IMR-90 (cell line): Measurements from ENCODE around the gene RIPK3. TPM values are rescaled to one million over a fixed set of nuclear protein-coding genes. Genes with fewer than 3 reads are reported as not detected.

Experiments used
- ATAC-seq: fragments of 200-7000 bp; cut with Tn5 transposase; 2 replicates; pipeline ENCODE4 v1.9.1; 2020; ENCODE audit warnings: low read depth, mild to moderate bottlenecking, moderate library complexity
- BruUV-seq: library from RNA; stranded (reverse); fragments of 400-500 nt; replicated peaks from 2 replicates; lab custom pipeline; 2021; lab: Mats Ljungman, UMichigan
- CTCF ChIA-PET: fragments of 300-600 bp; formaldehyde crosslinking; extraction: SDS; loops from one replicate; lab custom pipeline; 2021; ENCODE audit warnings: antibody characterized with exemption; lab: Yijun Ruan, JAX
- POLR2A ChIA-PET: fragments of 300-600 bp; sonication (Branson Sonifier 250); formaldehyde crosslinking; loops from one replicate; lab custom pipeline; 2022; ENCODE audit warnings: antibody characterized with exemption; ENCODE audit not compliant: unreplicated experiment; lab: Charles Lee
- DNase-seq: peaks from one replicate; pipeline ENCODE4 v3.0.0; 2013
- H2AFZ ChIP-seq: replicated peaks from 2 replicates; pipeline ENCODE3; 2013; ENCODE audit warnings: low read length, mild to moderate bottlenecking; ENCODE audit not compliant: poor library complexity
- H2AK5ac ChIP-seq: 2 replicates; pipeline ENCODE4 v1.6.1; 2013; ENCODE audit warnings: low read depth, low read length, inconsistent platforms
- H2AK9ac ChIP-seq: replicated peaks from 2 replicates; pipeline ENCODE3; 2013; ENCODE audit warnings: mild to moderate bottlenecking, low read depth, low read length, moderate library complexity; ENCODE audit not compliant: poor library complexity
- H2BK120ac ChIP-seq: 2 replicates; pipeline ENCODE4 v1.6.1; 2013; ENCODE audit warnings: low read depth, low read length, inconsistent platforms
- H2BK15ac ChIP-seq: 3 replicates; pipeline ENCODE4 v1.6.1; 2013; ENCODE audit warnings: low read depth, low read length, inconsistent platforms
- H2BK20ac ChIP-seq: 2 replicates; pipeline ENCODE4 v1.6.1; 2013; ENCODE audit warnings: low read depth, mild to moderate bottlenecking, inconsistent platforms, low read length, moderate library complexity
- H2BK5ac ChIP-seq: 2 replicates; pipeline ENCODE4 v1.6.1; 2013; ENCODE audit warnings: mild to moderate bottlenecking, low read depth, low read length, inconsistent platforms; ENCODE audit not compliant: poor library complexity, severe bottlenecking
- H3K14ac ChIP-seq: replicated peaks from 2 replicates; pipeline ENCODE4 v1.6.1; 2013; ENCODE audit warnings: low read depth, low read length, inconsistent platforms
- H3K18ac ChIP-seq: 2 replicates; pipeline ENCODE4 v1.6.1; 2013; ENCODE audit warnings: low read depth, low read length, control low read depth
- H3K23ac ChIP-seq: 2 replicates; pipeline ENCODE4 v1.6.1; 2013; ENCODE audit warnings: low read depth, low read length, inconsistent platforms
- H3K27ac ChIP-seq: 2 replicates; pipeline ENCODE4 v1.5.1; 2013; ENCODE audit warnings: mild to moderate bottlenecking, control low read depth, low read length; ENCODE audit not compliant: insufficient read depth
- H3K27me3 ChIP-seq: 2 replicates; pipeline ENCODE4 v1.6.1; 2013; ENCODE audit warnings: low read length; ENCODE audit not compliant: control insufficient read depth, insufficient read depth
- H3K36me3 ChIP-seq: 2 replicates; pipeline ENCODE4 v1.6.1; 2013; ENCODE audit warnings: low read length, mixed read lengths; ENCODE audit not compliant: control insufficient read depth, insufficient read depth
- H3K4ac ChIP-seq: 2 replicates; pipeline ENCODE4 v1.6.1; 2013; ENCODE audit warnings: low read depth, low read length, inconsistent platforms
- H3K4me1 ChIP-seq: 2 replicates; pipeline ENCODE4 v1.6.1; 2013; ENCODE audit warnings: low read length, mixed read lengths; ENCODE audit not compliant: control insufficient read depth, insufficient read depth
- H3K4me2 ChIP-seq: 2 replicates; pipeline ENCODE4 v1.6.1; 2013; ENCODE audit warnings: low read depth, mild to moderate bottlenecking, control low read depth, low read length, moderate library complexity
- H3K4me3 ChIP-seq: 2 replicates; pipeline ENCODE4 v1.5.1; 2013; ENCODE audit warnings: low read depth, mild to moderate bottlenecking, control low read depth, low read length, moderate library complexity; ENCODE audit not compliant: insufficient read depth
- H3K56ac ChIP-seq: 2 replicates; pipeline ENCODE4 v1.6.1; 2013; ENCODE audit warnings: low read length, inconsistent platforms; ENCODE audit not compliant: insufficient read depth; ENCODE audit errors: extremely low read depth
- H3K79me1 ChIP-seq, 2 experiments: 2 replicates each; pipeline ENCODE4 v1.6.1; 2013; ENCODE audit warnings: low read length in 2 of 2, inconsistent platforms in 1 of 2, low read depth in 1 of 2
- H3K9ac ChIP-seq: 2 replicates; pipeline ENCODE4 v1.6.1; 2013; ENCODE audit warnings: low read depth, low read length, control low read depth
- H3K9me1 ChIP-seq: 2 replicates; pipeline ENCODE4 v1.6.1; 2013; ENCODE audit warnings: low read length, inconsistent platforms; ENCODE audit not compliant: insufficient read depth
- H3K9me3 ChIP-seq: 2 replicates; pipeline ENCODE4 v1.6.1; 2013; ENCODE audit warnings: low read length; ENCODE audit not compliant: control insufficient read depth, insufficient read depth
- H4K20me1 ChIP-seq: 2 replicates; pipeline ENCODE4 v1.6.1; 2013; ENCODE audit warnings: low read length, inconsistent platforms; ENCODE audit not compliant: insufficient read depth
- H4K5ac ChIP-seq: 2 replicates; pipeline ENCODE4 v1.6.1; 2013; ENCODE audit warnings: mild to moderate bottlenecking, low read depth, low read length, control low read depth
- H4K8ac ChIP-seq, 2 experiments: 2 replicates each; pipeline ENCODE4 v1.6.1; 2013; ENCODE audit warnings: low read depth in 2 of 2, low read length in 2 of 2, control low read depth in 1 of 2, inconsistent platforms in 1 of 2
- H4K91ac ChIP-seq: 2 replicates; pipeline ENCODE4 v1.6.1; 2013; ENCODE audit warnings: low read depth, low read length, inconsistent platforms; ENCODE audit not compliant: insufficient read depth
- CEBPB ChIP-seq: IDR thresholded peaks from 2 replicates; pipeline ENCODE4 v1.6.1; 2012; ENCODE audit warnings: low read depth, low read length, improper control_type of control experiment
- FOS ChIP-seq: fragments of 150-350 bp; IDR thresholded peaks from 2 replicates; pipeline ENCODE4 v1.6.1; 2016; ENCODE audit warnings: low read depth, low read length
- MXI1 ChIP-seq: IDR thresholded peaks from 2 replicates; pipeline ENCODE4 v1.6.1; 2012; ENCODE audit warnings: low read depth, mild to moderate bottlenecking, low read length, moderate library complexity, borderline replicate concordance
- NFE2L2 ChIP-seq: fragments of 150-350 bp; IDR thresholded peaks from 2 replicates; pipeline ENCODE4 v1.6.1; 2016; ENCODE audit warnings: low read depth, mild to moderate bottlenecking, low read length
- SMC3 ChIP-seq: fragments of 150-350 bp; IDR thresholded peaks from 2 replicates; pipeline ENCODE4 v1.6.1; 2016; ENCODE audit warnings: low read depth, mild to moderate bottlenecking, antibody characterized with exemption, low read length, moderate library complexity
- WGBS, 2 experiments: methylation state at CpG; one replicate each; pipeline versions ENCODE4 v1.1.5 to v1.1.7; 2013; ENCODE audit warnings: missing lambda C conversion rate in 2 of 2; ENCODE audit not compliant: insufficient read length in 1 of 2; ENCODE audit errors: extremely low coverage in 2 of 2; 5-methylcytosine and 5-hydroxymethylcytosine counted together
- dilution Hi-C: fragments of 300-500 bp; cut with HindIII; formaldehyde crosslinking; loops from one replicate; pipeline ENCODE4 v1.14.3; 2018; ENCODE audit warnings: low sequenced_read_pairs; ENCODE audit not compliant: unreplicated experiment
- in situ Hi-C: fragments of 300-500 bp; cut with MboI; formaldehyde crosslinking; loops from 3 replicates; pipeline ENCODE4 v1.14.3; 2019; ENCODE audit warnings: low sequenced_read_pairs, inconsistent platforms, mixed read lengths
- intact Hi-C: fragments of 100-400 bp; cut with micrococcal nuclease; formaldehyde crosslinking; loops from 2 replicates; pipeline ENCODE4 v1.10.0; 2022
- polyA plus RNA-seq, 3 experiments: library from polyadenylated mRNA; depleted of rRNA; stranded (reverse); fragments of >200 nt; gene quantifications; 2 replicates each; pipeline ENCODE4 v1.2.3, GENCODE V29; 2012; ENCODE audit warnings: low replicate concordance in 1 of 3
- total RNA-seq: library from RNA; depleted of rRNA; stranded (reverse); fragments of >200 nt; gene quantifications from 2 replicates; pipeline ENCODE4 v1.2.3, GENCODE V29; 2012
- TF ChIP-seq, protein P1 (sequence below): conservative IDR thresholded peaks from 2 replicates; pipeline ENCODE4 v1.5.1; 2012; ENCODE audit warnings: mild to moderate bottlenecking, low read depth, low read length, improper control_type of control experiment

The RIPK3 gene
- total and polyA plus RNA-seq, 2 of the 4 experiments (the other 2 are of a cell fraction), result 0.09 TPM; not detected in 1

DNA sequence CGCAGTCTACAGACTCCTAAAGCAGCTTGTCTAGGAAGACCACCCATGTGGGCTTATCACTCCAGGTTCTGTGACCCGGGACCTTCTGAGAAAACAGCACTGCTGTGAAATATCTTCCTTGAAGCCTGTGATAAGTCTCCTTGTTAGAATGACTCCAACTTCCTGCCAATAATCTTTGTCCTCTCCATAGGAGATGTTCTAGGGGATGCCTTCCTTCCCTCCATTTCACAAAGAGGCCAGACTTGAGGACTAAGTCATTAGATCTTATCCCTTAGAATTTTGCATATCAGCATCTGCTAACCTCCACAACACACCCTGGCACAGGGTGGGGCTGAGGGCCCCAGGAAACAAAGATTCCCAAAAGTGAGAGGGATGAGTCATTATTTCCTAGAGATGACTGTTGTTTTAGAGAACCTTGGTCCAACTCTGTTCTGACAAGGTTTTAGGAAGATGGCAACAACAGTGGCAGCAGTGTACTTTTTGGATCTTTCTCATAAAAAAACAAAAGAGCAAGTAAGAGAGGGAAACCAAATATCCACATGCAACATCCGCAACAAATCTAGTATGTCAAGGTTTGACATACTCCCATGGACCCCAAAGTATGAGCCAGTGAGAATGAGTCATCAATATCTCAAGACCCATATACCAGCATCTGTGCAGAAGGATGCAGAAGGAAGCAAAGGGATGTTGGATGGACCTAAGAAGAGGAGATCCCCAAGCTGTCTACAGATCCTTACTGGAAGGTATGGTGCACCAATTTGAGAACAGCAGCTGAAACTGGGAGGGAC, 22.5 kb downstream of the RIPK3 start:
- no peaks in the 10 kb centered on the region for H3K4me1 ChIP-seq
- no peaks in the 10 kb centered on the region for H3K36me3 ChIP-seq
- DNase-seq (no peak), ATAC-seq (no peak)
- peaks cover 6% of the 10 kb centered on the region for H3K9me1 ChIP-seq
- dilution Hi-C loops, result no loop called here
- H3K9me3 ChIP-seq, result no peaks in the 10 kb centered on the region
- no peak overlapping the region for H2AFZ ChIP-seq
- no peak overlapping the region for H3K9ac ChIP-seq
- H2BK20ac ChIP-seq, result no peak overlapping the region
- H3K23ac ChIP-seq, result no peak overlapping the region
- WGBS, 2 experiments, result 100% methylated on average over 1 of the region's 3 CpGs; no CpG with 5 or more reads in 1 of the 2 experiments
- no peak overlapping the region for H3K56ac ChIP-seq
- POLR2A ChIA-PET, result no interaction called here
- no peak overlapping the region for H2BK120ac ChIP-seq
- no peak overlapping the region for H4K5ac ChIP-seq
- no peak overlapping the region for H2BK15ac ChIP-seq
- H3K27me3 ChIP-seq, result peaks cover 43% of the 10 kb centered on the region
- H3K18ac ChIP-seq, result no peak overlapping the region
- no peaks in the 10 kb centered on the region for H4K20me1 ChIP-seq
- no TSS peak for BruUV-seq
- H3K4me3 ChIP-seq, result no peak overlapping the region
- no peaks in the 10 kb centered on the region for H3K79me1 ChIP-seq
- H4K8ac ChIP-seq, result no peak overlapping the region
- no peak overlapping the region for H2AK5ac ChIP-seq
- CTCF ChIA-PET, result no interaction called here
- H4K91ac ChIP-seq, result no peak overlapping the region
- no peak overlapping the region for H3K27ac ChIP-seq
- TF ChIP-seq NFE2L2 (no peak), MXI1 (no peak), SMC3 (no peak), CEBPB (no peak), FOS (no peak)
- TF ChIP-seq, protein P1, sequence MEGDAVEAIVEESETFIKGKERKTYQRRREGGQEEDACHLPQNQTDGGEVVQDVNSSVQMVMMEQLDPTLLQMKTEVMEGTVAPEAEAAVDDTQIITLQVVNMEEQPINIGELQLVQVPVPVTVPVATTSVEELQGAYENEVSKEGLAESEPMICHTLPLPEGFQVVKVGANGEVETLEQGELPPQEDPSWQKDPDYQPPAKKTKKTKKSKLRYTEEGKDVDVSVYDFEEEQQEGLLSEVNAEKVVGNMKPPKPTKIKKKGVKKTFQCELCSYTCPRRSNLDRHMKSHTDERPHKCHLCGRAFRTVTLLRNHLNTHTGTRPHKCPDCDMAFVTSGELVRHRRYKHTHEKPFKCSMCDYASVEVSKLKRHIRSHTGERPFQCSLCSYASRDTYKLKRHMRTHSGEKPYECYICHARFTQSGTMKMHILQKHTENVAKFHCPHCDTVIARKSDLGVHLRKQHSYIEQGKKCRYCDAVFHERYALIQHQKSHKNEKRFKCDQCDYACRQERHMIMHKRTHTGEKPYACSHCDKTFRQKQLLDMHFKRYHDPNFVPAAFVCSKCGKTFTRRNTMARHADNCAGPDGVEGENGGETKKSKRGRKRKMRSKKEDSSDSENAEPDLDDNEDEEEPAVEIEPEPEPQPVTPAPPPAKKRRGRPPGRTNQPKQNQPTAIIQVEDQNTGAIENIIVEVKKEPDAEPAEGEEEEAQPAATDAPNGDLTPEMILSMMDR, result no peak
- no peak overlapping the region for H3K4ac ChIP-seq
- in situ Hi-C loops, result no loop called here
- H2AK9ac ChIP-seq, result peak overlapping the region; percentile 79
- no peak overlapping the region for H3K14ac ChIP-seq
- H2BK5ac ChIP-seq, result no peak overlapping the region
- no peak overlapping the region for H3K4me2 ChIP-seq
- intact Hi-C loops, result no loop called here
